Measurements from ENCODE around the gene C3orf52.
"Not testable (repeated sequence)": the region's sequence is repeated elsewhere in the genome, so short reads cannot be mapped to it uniquely, and the experiment has no call there.

C3orf52 gene

GRCh38 chr3:112056451-112056929 lies 29.7 kb upstream of the C3orf52 start:
- whole genome bisulfite sequencing, 2 experiments = 89 to 97% methylated on average over 6 of the region's 6 CpGs
- H3K4me1 ChIP-seq (ENCODE audit: control insufficient read depth, insufficient read depth, low read length) = peaks cover 17% of the 10 kb centered on the region
- H3K27ac ChIP-seq (ENCODE audit: insufficient read depth, low read depth, low read length, poor library complexity, severe bottlenecking) = no peak overlapping the region
- H3K36me3 ChIP-seq (ENCODE audit: control insufficient read depth, insufficient read depth, low read length) = no peaks in the 10 kb centered on the region
- no peaks in the 10 kb centered on the region for H3K27me3 ChIP-seq (ENCODE audit: control insufficient read depth, insufficient read depth, low read length, poor library complexity, severe bottlenecking)
- no peak overlapping the region for H3K4me3 ChIP-seq (ENCODE audit: insufficient read depth, low read depth, low read length)
- H3K9me3 ChIP-seq (ENCODE audit: control insufficient read depth, low read length) = no peaks in the 10 kb centered on the region

- Histone ChIP-seq H3K36me3 (ENCODE audit: control insufficient read depth, insufficient read depth, low read length) (no peaks in the 10 kb centered on the region), H3K4me1 (ENCODE audit: control insufficient read depth, insufficient read depth, low read length) (no peaks in the 10 kb centered on the region), H3K4me3 (ENCODE audit: insufficient read depth, low read depth, low read length) (no peak overlapping the region), H3K9me3 (ENCODE audit: control insufficient read depth, low read length) (no peaks in the 10 kb centered on the region), H3K27me3 (ENCODE audit: control insufficient read depth, insufficient read depth, low read length, poor library complexity, severe bottlenecking) (no peaks in the 10 kb centered on the region), H3K27ac (ENCODE audit: insufficient read depth, low read depth, low read length, poor library complexity, severe bottlenecking) (no peak overlapping the region)
- 87 to 98% methylated on average over 1 of the region's 1 CpG for WGBS, 2 experiments
These were observed 26.7 kb upstream of the C3orf52 start for GRCh38 chr3:112059497-112059896.

GRCh38 chr3:112061152-112061551 lies 25.0 kb upstream of the C3orf52 start:
- Histone ChIP-seq H3K4me3 (ENCODE audit: insufficient read depth, low read depth, low read length) (no peak overlapping the region), H3K27me3 (ENCODE audit: control insufficient read depth, insufficient read depth, low read length, poor library complexity, severe bottlenecking) (no peaks in the 10 kb centered on the region), H3K9me3 (ENCODE audit: control insufficient read depth, low read length) (no peaks in the 10 kb centered on the region), H3K36me3 (ENCODE audit: control insufficient read depth, insufficient read depth, low read length) (no peaks in the 10 kb centered on the region), H3K27ac (ENCODE audit: insufficient read depth, low read depth, low read length, poor library complexity, severe bottlenecking) (no peak overlapping the region), H3K4me1 (ENCODE audit: control insufficient read depth, insufficient read depth, low read length) (no peaks in the 10 kb centered on the region)
- whole genome bisulfite sequencing, 2 experiments = 95 to 98% methylated on average over 3 of the region's 3 CpGs

- H3K9me3 ChIP-seq (ENCODE audit: control insufficient read depth, low read length); H3K27me3 ChIP-seq (ENCODE audit: control insufficient read depth, insufficient read depth, low read length, poor library complexity, severe bottlenecking); H3K36me3 ChIP-seq (ENCODE audit: control insufficient read depth, insufficient read depth, low read length); H3K4me1 ChIP-seq (ENCODE audit: control insufficient read depth, insufficient read depth, low read length); H3K4me3 ChIP-seq (ENCODE audit: insufficient read depth, low read depth, low read length); H3K27ac ChIP-seq (ENCODE audit: insufficient read depth, low read depth, low read length, poor library complexity, severe bottlenecking): not testable (repeated sequence)
- WGBS, 2 experiments = 92% methylated on average over 8 of the region's 8 CpGs
These were observed 13.7 kb upstream of the C3orf52 start for GRCh38 chr3:112072387-112073060.

- Histone ChIP-seq H3K4me3 (ENCODE audit: insufficient read depth, low read depth, low read length) (no peak overlapping the region), H3K27ac (ENCODE audit: insufficient read depth, low read depth, low read length, poor library complexity, severe bottlenecking) (no peak overlapping the region)
- 97 to 100% methylated on average over 2 of the region's 2 CpGs for WGBS, 2 experiments
These were observed 12.2 kb upstream of the C3orf52 start for GRCh38 chr3:112074006-112074405.

GRCh38 chr3:112074616-112075497 lies 11.3 kb upstream of the C3orf52 start:
- H3K9me3 ChIP-seq (ENCODE audit: control insufficient read depth, low read length) = no peaks in the 10 kb centered on the region
- H3K27me3 ChIP-seq (ENCODE audit: control insufficient read depth, insufficient read depth, low read length, poor library complexity, severe bottlenecking) = no peaks in the 10 kb centered on the region
- H3K4me3 ChIP-seq (ENCODE audit: insufficient read depth, low read depth, low read length) = no peak overlapping the region
- H3K4me1 ChIP-seq (ENCODE audit: control insufficient read depth, insufficient read depth, low read length) = peaks cover 9% of the 10 kb centered on the region
- no peak overlapping the region for H3K27ac ChIP-seq (ENCODE audit: insufficient read depth, low read depth, low read length, poor library complexity, severe bottlenecking)
- 59 to 75% methylated on average over 5 of the region's 6 CpGs for WGBS, 2 experiments
- no peaks in the 10 kb centered on the region for H3K36me3 ChIP-seq (ENCODE audit: control insufficient read depth, insufficient read depth, low read length)

More at GRCh38 chr3:112074006-112074405, 12.2 kb upstream of the C3orf52 start:
- Histone ChIP-seq H3K9me3 (ENCODE audit: control insufficient read depth, low read length) (no peaks in the 10 kb centered on the region), H3K27me3 (ENCODE audit: control insufficient read depth, insufficient read depth, low read length, poor library complexity, severe bottlenecking) (no peaks in the 10 kb centered on the region), H3K4me1 (ENCODE audit: control insufficient read depth, insufficient read depth, low read length) (peaks cover 9% of the 10 kb centered on the region), H3K36me3 (ENCODE audit: control insufficient read depth, insufficient read depth, low read length) (no peaks in the 10 kb centered on the region)

- Histone ChIP-seq H3K4me3 (ENCODE audit: insufficient read depth, low read depth, low read length) (no peak overlapping the region), H3K4me1 (ENCODE audit: control insufficient read depth, insufficient read depth, low read length) (peaks cover 9% of the 10 kb centered on the region), H3K27ac (ENCODE audit: insufficient read depth, low read depth, low read length, poor library complexity, severe bottlenecking) (no peak overlapping the region), H3K9me3 (ENCODE audit: control insufficient read depth, low read length) (no peaks in the 10 kb centered on the region), H3K36me3 (ENCODE audit: control insufficient read depth, insufficient read depth, low read length) (no peaks in the 10 kb centered on the region), H3K27me3 (ENCODE audit: control insufficient read depth, insufficient read depth, low read length, poor library complexity, severe bottlenecking) (no peaks in the 10 kb centered on the region)
- 93 to 94% methylated on average over 9 to 10 of the region's 10 CpGs for WGBS, 2 experiments
These were observed 7.8 kb upstream of the C3orf52 start for GRCh38 chr3:112078125-112079083.

- Histone ChIP-seq H3K27me3 (ENCODE audit: control insufficient read depth, insufficient read depth, low read length, poor library complexity, severe bottlenecking) (peaks cover 40% of the 10 kb centered on the region), H3K4me3 (ENCODE audit: insufficient read depth, low read depth, low read length) (no peak overlapping the region), H3K4me1 (ENCODE audit: control insufficient read depth, insufficient read depth, low read length) (no peaks in the 10 kb centered on the region), H3K27ac (ENCODE audit: insufficient read depth, low read depth, low read length, poor library complexity, severe bottlenecking) (no peak overlapping the region), H3K36me3 (ENCODE audit: control insufficient read depth, insufficient read depth, low read length) (no peaks in the 10 kb centered on the region), H3K9me3 (ENCODE audit: control insufficient read depth, low read length) (no peaks in the 10 kb centered on the region)
- WGBS, 2 experiments = 83 to 92% methylated on average over 4 of the region's 4 CpGs
These were observed 3.0 kb upstream of the C3orf52 start for GRCh38 chr3:112083239-112083638.

GRCh38 chr3:112084980-112085705 lies 1.0 kb upstream of the C3orf52 start:
- Histone ChIP-seq H3K27me3 (ENCODE audit: control insufficient read depth, insufficient read depth, low read length, poor library complexity, severe bottlenecking) (peaks cover 40% of the 10 kb centered on the region), H3K4me3 (ENCODE audit: insufficient read depth, low read depth, low read length) (no peak overlapping the region), H3K36me3 (ENCODE audit: control insufficient read depth, insufficient read depth, low read length) (no peaks in the 10 kb centered on the region), H3K4me1 (ENCODE audit: control insufficient read depth, insufficient read depth, low read length) (no peaks in the 10 kb centered on the region), H3K27ac (ENCODE audit: insufficient read depth, low read depth, low read length, poor library complexity, severe bottlenecking) (no peak overlapping the region), H3K9me3 (ENCODE audit: control insufficient read depth, low read length) (no peaks in the 10 kb centered on the region)
- 85 to 88% methylated on average over 5 to 7 of the region's 7 CpGs for WGBS, 2 experiments
